GM18511 (cell line): ENCODE data around the gene SDK2.
A peak's percentile ranks its signal among the peaks of the same experiment; 100 is the strongest.

Experiments used
- ATAC-seq: cut with Tn5 transposase; IDR thresholded peaks from one replicate; pipeline ENCODE4 v1.9.1; 2021; ENCODE audit warnings: mild to moderate bottlenecking, moderate library complexity; ENCODE audit not compliant: unreplicated experiment

Gene SDK2

GRCh38 chr17:73379826-73380225 is 264.4 kb downstream of the SDK2 start:
- ATAC-seq, result no peak

DNA sequence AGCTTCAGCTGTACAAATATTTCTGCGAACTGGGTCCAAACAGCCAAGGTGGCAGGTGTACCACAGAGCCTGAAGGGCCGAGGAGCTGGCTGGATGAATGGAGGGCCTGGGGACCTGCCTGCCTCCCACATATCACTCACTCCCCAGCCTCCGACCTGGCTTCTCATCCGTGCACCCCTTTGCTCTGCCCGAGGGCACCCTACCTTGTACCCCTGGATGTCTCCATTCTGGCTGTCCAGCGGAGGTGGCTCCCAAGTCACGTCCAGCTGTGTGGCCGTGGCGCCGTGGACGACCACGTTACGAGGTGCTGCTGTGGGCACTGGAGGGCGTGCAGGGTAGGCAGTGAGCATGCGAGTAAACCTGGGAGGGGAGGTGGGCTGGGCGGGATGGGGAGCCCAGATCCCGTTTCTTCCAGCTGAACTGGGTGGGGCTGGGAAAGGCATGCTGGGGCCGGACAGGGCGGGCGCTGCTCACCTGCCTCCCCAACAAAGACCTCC is 265.2 kb downstream of the SDK2 start:
- ATAC-seq, result no peak

DNA sequence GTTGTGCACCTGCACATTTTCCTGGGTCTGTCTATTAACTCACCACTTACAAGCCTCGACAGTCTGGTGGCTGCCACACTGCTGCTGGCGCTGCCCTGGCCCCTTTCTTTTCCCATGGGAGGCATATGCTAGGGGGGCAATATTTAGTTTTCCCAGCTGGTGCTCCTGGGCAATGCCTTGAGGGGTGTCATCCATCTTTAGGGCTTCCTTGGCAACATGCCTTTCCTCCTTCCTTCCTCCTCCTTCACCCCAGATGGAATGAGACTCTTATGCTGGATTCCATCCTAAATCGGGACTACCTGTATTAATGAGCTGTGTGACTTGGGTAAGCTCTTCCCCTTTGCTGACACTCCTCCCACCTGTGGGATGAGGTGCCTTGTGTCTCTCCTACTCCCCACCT is 267.6 kb downstream of the SDK2 start:
- ATAC-seq, result no peak

- no peak for ATAC-seq
Observed at GRCh38 chr17:73376152-73376551, 268.1 kb downstream of the SDK2 start.

- no peak for ATAC-seq
Observed at GRCh38 chr17:73371836-73372235, 272.4 kb downstream of the SDK2 start.

GRCh38 chr17:73371285-73371684 is 273.0 kb downstream of the SDK2 start:
- ATAC-seq, result no peak

DNA sequence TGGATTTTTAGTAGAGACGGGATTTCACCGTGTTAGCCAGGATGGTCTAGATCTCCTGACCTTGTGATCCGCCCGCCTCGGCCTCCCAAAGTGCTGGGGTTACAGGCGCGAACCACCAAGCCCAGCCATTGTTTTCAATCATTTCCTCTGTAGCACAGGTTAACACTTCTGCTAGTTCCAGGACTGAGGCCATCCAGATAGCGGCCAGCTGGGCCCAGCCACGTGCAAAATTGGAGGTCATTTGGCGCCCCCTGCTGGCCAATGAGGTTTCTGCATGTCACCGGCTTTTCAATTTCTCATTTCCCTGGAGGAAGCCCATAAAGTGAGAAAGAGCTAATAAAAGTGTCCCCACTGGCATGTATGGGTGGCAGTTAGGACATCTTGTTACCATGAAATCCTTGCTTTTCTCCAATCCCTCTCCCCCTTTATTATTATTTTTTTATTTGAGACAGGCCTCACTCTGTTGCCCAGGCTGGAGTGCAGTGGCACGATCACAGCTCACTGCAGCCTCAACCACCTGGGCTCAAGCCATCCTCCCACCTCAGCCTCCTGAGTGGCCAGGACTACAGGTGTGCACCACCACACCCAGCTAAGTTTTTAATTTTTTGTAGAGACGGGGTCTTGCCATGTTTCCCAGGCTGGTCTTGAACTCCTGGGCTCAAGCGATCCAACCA is 274.3 kb downstream of the SDK2 start:
- ATAC-seq, result peak; percentile 65

DNA sequence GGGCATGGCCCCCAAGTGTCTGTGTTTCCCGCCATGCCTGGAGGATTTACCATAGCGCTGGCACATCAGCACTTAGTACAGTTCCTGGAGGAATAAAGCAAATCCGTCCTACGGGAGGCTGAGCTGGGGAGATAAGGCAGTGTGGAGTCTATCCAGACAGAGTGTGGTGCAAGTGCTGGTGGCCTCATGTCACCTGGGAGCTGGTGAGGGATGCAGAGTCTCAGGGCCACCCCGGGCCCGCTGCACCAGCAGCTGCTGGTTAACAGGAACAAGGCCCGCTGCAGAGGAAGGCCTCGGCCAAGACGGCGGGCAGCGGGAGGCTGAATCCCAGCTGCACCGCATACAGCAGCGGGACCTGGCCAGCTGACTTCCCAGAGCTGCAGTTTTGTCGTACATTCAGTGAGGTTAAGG is 275.1 kb downstream of the SDK2 start:
- no peak for ATAC-seq

DNA sequence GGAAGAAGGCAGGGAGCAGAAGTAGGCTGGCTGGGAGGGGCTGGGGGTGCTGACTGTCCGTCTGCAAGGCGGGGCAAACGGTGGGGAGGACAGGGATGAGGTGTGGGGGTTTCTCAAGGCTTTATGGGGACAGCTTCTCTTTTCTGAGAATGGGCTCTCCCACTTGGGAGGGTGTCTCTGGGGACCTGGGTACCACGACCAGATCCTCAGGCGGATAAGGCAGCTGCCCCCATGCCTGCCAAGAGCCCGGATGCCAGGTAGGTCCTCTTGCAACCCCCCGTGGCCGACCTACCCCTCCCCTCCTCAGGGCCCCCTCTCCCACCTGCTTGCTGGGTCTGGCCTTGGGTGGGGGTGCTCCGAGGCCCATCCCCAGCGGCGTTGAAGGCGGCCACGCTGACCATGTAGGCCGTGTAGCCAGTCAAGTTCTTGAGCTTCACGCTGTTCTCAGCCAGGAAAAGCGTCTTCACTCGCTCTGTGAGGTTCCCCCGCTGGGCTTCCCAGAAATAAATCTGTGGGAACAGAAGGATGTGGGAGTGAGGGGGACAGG is 276.1 kb downstream of the SDK2 start:
- no peak for ATAC-seq

DNA sequence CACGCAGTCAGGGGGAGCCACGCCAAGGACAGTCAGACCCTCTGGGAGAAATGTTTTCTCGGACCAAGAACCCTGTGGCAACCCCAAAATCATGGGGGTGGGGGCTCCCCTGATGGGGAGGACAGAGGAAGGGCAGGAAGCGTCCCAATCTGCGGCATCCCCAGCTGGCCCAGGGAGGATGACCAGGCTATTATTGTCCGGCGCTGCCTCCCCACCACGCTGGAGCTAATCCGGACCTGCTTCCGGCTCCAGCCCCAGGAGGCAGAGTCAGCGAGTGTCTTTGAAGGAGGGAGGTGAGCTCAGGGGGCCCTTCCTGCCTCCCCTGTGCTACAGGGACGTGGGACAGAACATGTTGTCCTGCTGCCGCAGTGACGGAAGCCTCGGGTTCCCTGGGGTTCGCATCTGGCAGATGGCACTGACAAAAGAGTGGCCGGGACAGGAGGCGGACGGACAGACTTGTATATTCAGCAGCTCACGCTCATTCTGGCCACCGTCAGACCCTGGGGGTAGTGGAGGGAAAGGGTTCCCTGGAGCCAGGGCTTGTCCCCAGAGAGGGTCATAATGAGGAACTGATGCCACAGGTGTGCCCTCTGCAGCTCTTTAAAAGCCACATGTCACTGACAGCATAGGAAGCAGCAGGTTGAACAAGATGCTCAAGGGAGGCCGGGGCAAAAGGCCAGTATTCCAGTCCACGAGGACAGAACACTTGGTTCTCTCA is 278.2 kb downstream of the SDK2 start:
- ATAC-seq, result no peak

GRCh38 chr17:73365301-73365874 is 278.9 kb downstream of the SDK2 start:
- ATAC-seq, result no peak

DNA sequence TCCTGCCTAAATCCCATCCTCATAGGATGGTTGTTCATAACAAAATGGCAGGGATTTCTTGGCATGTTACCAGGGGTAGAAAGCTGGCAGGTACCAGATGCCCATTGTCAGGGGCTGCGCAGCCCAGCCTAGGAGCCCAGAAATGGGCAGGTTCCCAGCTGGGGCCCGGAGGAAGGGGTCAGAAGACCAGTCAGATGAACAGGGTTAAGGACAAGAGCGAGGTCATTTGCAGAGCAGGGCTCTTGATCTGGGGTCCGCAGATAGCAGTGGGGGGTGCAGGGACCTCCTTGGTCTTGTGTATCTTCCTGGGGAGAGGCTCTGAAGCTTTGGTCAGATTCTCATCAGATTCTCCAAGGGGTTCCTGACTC is 280.1 kb downstream of the SDK2 start:
- no peak for ATAC-seq

DNA sequence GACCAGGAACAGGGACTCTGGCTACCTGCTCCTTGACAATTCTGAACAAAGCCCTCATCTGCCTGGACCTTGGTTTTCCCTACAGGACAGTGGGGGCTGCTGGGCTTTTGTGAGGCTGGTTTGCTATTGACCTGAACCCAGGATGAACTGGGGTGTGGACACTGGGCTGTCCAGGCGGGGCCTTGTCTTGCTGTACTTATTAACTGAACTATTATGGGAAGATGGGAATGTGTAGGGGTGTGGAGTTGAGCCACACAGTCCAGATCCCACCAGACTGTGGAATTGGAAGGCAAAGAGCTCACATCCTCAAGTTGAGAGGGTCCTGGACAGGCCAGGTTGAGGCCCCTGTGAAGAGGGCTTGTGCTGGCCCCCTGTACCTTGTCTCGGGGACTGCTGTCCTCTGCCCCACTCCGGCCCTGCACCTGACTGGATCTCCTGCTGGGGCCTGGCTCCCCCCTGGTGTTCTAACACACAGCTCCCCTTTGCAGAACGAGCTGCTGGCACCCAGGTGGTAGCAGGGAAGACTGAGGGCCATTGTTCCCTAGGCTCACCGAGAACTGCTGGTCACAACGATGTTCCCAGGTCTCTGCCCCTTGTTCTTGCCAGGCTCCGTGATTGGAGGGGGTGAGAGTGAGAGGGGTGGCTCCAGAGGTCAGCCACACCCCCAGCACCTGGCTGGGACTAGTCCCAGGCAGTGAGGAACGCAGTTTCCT is 280.6 kb downstream of the SDK2 start:
- no peak for ATAC-seq

DNA sequence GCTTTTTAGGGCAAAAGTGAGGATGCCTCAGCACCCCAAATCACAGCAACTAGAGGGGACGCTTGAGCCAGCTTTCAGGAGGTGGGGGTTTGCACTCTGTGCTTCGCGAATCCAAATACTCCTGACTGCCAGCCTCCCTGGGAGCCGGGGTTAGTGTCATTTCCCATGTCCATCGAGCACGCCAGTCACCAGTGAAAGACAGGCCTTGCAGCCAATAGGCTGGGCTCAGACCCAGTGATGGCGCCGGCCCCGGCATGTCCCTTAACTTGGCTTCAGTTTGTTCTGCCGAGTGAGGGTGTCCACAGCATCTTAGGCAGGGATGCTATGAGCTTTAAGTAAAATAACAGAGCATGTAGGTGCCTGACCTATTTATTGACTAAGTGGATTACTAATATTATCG is 281.5 kb downstream of the SDK2 start:
- no peak for ATAC-seq

DNA sequence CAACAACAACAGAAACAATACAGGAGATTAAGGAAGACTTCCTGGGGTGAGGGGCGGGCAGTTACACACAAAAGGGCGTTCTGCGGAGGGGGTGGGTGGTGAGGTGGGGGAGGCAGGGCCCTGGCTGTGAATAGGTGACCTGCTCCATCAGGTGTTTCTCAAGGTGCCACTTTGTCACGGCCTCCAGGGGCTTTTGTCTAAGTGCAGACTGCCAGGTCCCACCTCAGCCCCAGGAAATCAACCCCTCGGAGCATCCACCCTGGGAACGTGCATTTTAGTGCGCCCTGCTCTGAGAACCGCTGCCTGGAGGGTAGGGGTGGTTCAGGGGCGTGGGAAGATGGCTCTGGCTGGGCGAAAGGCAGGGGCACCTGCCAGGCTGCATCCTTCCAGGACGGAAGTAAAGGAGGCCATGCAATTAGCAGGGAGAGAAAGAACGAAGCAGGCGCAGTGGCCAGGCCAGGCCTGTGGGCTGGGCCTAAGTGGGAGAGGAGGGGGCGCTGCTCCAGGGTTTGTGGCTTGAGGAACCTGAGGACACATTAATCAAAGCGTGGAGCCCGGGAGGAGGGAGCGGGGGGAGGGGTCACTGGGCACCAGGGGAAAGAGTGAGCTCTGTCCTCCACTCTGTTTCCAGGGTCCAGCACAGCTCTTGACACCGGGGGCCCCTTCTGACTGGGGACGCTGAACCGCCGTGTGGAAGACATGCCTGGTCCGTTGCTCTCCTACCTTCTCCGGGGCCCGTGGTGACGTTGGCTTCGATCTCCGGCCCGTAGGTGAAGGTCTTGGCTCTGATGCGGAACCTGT is 283.1 kb downstream of the SDK2 start:
- no peak for ATAC-seq

DNA sequence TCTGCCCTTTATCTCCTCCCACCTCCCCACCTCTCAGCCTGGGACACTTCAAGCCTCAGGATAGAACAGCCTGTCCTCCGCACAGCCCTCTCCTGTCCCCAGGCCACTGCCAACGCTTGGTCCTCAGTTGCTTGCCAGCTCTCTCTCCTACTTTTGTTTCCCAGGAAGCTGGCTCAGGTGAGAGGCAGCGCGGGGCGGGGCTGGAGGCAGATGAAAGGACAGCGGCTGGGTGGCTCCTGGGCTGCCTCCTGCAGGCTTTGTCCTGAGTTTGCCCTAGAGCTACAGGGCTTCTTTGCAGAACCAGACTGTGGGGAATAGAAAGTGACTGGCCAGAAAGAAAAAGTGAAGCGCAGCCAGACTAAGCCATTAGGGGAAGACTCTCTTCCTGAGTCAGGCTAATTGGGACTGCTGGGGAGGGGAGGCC is 284.2 kb downstream of the SDK2 start:
- no peak for ATAC-seq

DNA sequence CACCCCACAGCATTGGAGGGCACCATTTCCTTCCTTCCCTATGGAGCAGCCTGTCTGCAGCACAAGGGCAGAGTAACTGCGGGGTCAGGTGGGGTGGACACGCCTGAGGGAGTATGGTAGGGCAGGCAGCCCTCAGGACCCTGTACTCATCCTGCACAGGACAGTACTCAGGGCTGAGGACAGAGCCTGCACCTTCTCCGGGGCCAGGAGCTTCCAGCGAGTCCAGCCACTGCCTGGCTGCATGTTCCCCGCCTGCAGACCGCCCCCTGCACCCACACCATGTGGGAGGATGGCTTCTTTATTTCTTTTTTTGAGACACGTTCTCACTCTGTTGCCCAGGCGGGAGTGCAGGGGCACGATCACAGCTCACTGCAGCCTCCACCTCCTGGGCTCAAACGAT is 284.9 kb downstream of the SDK2 start:
- no peak for ATAC-seq

DNA sequence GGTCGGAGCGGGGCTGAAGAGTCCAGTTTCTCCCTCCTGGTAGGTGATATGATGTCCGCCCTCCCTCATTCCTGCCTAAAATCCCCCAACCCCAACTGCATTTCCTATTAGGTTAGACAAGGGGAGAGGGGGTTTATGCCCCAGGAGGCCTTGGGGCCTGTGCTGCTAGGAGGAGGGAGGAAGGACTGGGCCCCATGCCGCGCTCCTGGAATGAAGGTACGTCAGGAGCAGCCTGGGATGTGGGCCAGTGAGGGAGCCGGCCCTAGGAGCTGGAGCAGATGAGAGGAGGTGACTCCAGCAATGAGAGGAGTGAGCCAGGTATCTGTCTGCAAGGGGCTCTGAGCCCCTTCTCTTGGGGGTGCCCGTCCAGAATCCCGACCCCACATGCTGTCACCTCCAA is 285.6 kb downstream of the SDK2 start:
- no peak for ATAC-seq

DNA sequence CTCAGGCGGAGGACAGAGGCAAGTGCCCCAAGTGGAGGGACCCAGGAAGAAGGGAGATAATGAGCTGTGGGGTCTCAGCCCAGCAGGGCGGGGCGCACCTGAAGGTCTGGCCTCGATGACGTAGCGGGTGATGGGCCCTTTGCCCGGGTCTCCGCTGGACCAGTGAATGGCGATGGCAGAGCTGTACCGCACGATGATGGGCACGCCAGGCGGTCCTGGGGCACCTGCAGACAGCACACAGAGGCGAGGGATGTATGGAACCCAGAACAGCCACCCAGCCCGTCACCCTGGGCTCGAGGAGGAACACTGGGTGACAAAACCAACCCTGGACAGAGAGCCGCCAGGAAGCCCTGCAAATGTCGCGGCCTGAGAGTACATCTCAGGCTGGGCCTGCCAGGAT is 286.3 kb downstream of the SDK2 start:
- no peak for ATAC-seq

DNA sequence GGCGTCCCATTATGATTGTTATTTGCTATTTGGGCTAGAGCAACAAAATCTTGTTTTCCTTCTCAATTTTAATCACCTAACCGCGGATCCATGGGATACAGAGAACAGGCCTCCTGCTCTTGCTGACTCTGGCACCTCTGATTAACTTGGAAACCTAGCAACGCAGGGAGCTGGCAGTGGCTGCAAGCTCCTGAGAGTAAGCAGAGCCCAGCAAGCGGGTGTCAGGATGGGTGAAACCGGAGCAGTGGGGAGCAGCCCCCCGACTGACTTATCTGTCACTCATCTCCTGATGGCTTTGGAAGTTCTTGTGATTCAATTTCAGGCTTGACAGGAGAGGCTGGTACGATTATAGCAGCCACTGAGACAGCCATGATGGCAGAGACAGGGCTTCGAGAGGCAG is 286.9 kb downstream of the SDK2 start:
- no peak for ATAC-seq
